ENCODE results near the gene GEMIN7.

GRCh38 chr19:45117167-45117594 lies 38.1 kb downstream of the GEMIN7 start:
- TF ChIP-seq CTCF (optimal IDR thresholded peaks at IDR 0.05 in 1 of 3, IDR thresholded peaks at IDR 0.05 in 1 of 3, conservative IDR thresholded peaks at IDR 0.05 in 1 of 3; ENCODE audit: extremely low read depth in 1 of 3, insufficient read depth in 2 of 3, low read length in 3 of 3) = no peak
- no peak for TF ChIP-seq EZH2 (IDR thresholded peaks at IDR 0.05; ENCODE audit: low read length)
